ENCODE results near the gene CCR4.

GRCh38 chr3:32919920-32920319 lies 31.5 kb upstream of the CCR4 start:
- TF ChIP-seq, protein P1, sequence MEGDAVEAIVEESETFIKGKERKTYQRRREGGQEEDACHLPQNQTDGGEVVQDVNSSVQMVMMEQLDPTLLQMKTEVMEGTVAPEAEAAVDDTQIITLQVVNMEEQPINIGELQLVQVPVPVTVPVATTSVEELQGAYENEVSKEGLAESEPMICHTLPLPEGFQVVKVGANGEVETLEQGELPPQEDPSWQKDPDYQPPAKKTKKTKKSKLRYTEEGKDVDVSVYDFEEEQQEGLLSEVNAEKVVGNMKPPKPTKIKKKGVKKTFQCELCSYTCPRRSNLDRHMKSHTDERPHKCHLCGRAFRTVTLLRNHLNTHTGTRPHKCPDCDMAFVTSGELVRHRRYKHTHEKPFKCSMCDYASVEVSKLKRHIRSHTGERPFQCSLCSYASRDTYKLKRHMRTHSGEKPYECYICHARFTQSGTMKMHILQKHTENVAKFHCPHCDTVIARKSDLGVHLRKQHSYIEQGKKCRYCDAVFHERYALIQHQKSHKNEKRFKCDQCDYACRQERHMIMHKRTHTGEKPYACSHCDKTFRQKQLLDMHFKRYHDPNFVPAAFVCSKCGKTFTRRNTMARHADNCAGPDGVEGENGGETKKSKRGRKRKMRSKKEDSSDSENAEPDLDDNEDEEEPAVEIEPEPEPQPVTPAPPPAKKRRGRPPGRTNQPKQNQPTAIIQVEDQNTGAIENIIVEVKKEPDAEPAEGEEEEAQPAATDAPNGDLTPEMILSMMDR (conservative IDR thresholded peaks at IDR 0.05; ENCODE audit: low read depth, low read length), result no peak
- no peak for TF ChIP-seq MAFK (IDR thresholded peaks at IDR 0.05; ENCODE audit: low read depth, low read length)
- no peak for TF ChIP-seq POLR2A (IDR thresholded peaks at IDR 0.05; ENCODE audit: low read depth, low read length)
- no peak for TF ChIP-seq MXI1 (IDR thresholded peaks at IDR 0.05; ENCODE audit: borderline replicate concordance, low read depth, low read length)
- no peak for TF ChIP-seq FOS (IDR thresholded peaks at IDR 0.05; ENCODE audit: low read depth, low read length)
- no peak for TF ChIP-seq SMC3 (IDR thresholded peaks at IDR 0.05; ENCODE audit: low read depth, low read length)
- no peak for TF ChIP-seq RAD21 (IDR thresholded peaks at IDR 0.05; ENCODE audit: low read length)
- TF ChIP-seq NFE2L2 (IDR thresholded peaks at IDR 0.05; ENCODE audit: low read depth, low read length), result no peak
- no peak for TF ChIP-seq USF2 (IDR thresholded peaks at IDR 0.05; ENCODE audit: low read depth, low read length)
- TF ChIP-seq MAZ (IDR thresholded peaks at IDR 0.05; ENCODE audit: borderline replicate concordance, low read depth, low read length), result no peak
- TF ChIP-seq RFX5 (IDR thresholded peaks at IDR 0.05; ENCODE audit: low read depth, low read length), result no peak
- TF ChIP-seq CEBPB (IDR thresholded peaks at IDR 0.05; ENCODE audit: low read depth, low read length), result no peak
- TF ChIP-seq RCOR1 (IDR thresholded peaks at IDR 0.05; ENCODE audit: insufficient replicate concordance, low read length), result no peak
